ENCODE results near the gene EEF1AKMT4.

EEF1AKMT4 gene

DNA sequence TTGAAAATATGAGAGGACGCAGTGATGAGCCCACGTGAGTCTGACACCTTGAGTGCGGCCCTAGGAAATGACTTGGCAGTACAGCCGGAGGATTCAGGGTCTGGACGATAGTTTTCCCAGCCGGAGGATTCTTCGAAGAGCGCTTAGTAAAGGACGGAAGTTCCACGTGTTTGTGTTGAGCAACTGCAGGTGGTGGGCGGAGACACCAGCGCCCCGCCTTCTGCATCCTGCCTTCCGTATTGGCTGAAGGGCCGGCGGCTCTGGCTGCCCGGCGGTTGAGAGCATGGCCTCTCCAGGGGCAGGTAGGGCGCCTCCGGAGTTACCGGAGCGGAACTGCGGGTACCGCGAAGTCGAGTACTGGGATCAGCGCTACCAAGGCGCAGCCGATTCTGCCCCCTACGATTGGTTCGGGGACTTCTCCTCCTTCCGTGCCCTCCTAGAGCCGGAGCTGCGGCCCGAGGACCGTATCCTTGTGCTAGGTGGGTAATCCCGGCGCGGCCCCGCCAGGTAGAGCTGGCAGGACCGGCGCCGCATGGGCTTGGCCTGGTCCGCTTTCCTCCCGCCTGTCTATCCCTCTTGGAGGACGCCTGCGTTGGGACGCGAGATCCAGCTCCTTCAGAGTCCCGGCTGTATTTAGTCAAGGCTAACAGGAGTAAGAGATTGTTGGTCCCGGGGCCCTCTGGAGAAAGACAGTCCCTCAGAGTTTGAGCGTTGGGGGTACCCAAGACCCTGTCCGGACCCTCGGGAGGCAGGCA lies at the start of gene EEF1AKMT4:
Gene EEF1AKMT4 (plus strand): TSS at position 261 of the 755 bp plus-strand sequence. CDS start 23 bp downstream, at position 284.
- peak; percentile 99 for DNase-seq

- no peak for DNase-seq
These were observed 48.6 kb upstream of the EEF1AKMT4 start for GRCh38 chr3:184200825-184201224.

- no peak for DNase-seq
These were observed 45.9 kb upstream of the EEF1AKMT4 start for GRCh38 chr3:184203526-184203925.

- DNase-seq = no peak
These were observed 40.1 kb upstream of the EEF1AKMT4 start for GRCh38 chr3:184209146-184209923.

- no peak for DNase-seq
These were observed 38.2 kb upstream of the EEF1AKMT4 start for GRCh38 chr3:184211297-184211696.

- no peak for DNase-seq
These were observed 37.8 kb upstream of the EEF1AKMT4 start for GRCh38 chr3:184211718-184212117.

GRCh38 chr3:184218814-184219213 lies 30.7 kb upstream of the EEF1AKMT4 start:
- no peak for DNase-seq

- DNase-seq = no peak
These were observed 27.0 kb upstream of the EEF1AKMT4 start for GRCh38 chr3:184222521-184222920.

GRCh38 chr3:184223946-184224345 lies 25.5 kb upstream of the EEF1AKMT4 start:
- DNase-seq = no peak

- DNase-seq = peak; percentile 52
These were observed 22.0 kb upstream of the EEF1AKMT4 start for GRCh38 chr3:184227481-184227935.

DNA sequence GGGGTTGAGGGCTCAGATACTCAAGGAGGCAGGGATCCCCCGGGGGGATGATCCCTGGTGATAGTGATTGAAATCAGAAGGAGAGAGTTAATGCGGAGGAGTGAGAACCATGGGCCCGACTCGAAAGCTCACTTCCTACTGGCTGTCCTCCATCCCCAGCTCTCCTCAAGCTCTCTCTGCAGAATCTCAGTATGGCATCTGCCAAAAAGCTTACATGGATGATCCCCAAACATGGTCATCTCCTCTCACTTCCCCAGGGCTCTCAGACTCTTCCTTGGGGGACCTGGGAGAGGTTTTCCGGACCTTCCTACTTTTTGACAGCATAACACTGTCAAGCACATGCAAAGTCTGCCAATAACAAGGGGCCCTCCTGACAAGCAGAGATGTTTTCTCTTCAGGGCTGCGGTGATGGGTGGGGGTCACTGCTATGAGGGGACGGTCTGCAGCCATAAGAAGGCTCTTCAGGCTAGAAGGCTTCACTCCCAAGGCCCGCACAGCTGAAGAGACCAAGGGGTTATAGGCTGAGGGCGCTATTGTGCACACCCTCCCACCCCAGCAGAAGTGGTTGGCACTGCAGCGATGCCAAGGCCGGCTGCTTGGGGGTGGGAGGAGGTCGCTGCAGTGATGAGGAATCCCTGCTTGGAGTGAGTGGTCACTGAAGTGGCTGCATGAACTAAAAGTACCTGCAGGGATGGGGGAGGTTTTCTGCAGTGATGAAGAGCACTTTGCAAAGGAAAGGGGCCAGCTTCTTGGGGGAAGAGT lies 20.9 kb upstream of the EEF1AKMT4 start:
- no peak for DNase-seq

- DNase-seq = peak; percentile 79
These were observed 19.9 kb upstream of the EEF1AKMT4 start, which contains the start of gene VWA5B2 for GRCh38 chr3:184229394-184230080. TSS of gene VWA5B2 (plus strand) at chr3:184229585. CDS start at chr3:184230529, 944 bp downstream.

DNA sequence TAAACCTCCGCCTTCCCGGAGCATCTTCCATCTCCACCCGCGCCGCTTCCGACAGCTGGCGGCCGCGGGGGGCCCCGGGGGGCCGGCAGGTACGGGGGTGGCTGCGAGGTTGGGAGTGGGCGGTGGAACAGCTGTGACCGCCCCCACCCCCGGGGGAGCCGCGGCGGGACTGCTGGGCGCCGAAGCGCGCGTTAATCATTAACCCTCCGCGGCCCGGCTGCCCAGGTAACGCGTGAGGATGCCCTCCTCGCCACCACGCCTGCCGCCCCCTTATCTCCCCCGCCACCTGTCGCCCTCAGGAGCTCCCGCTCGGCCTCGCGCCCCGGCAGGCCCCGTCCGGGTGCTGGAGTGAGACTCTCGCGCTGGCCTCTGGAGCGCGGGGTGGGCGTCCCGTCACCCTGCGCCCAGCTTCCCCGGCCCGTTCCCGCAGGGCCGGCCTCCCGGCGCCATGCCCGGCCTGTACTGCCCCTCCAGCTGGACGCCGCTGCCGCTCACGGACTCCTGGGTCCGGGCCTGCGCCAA lies 19.3 kb upstream of the EEF1AKMT4 start:
- DNase-seq = peak; percentile 28

- peak; percentile 75 for DNase-seq
These were observed 18.6 kb upstream of the EEF1AKMT4 start for GRCh38 chr3:184230603-184231528.

DNA sequence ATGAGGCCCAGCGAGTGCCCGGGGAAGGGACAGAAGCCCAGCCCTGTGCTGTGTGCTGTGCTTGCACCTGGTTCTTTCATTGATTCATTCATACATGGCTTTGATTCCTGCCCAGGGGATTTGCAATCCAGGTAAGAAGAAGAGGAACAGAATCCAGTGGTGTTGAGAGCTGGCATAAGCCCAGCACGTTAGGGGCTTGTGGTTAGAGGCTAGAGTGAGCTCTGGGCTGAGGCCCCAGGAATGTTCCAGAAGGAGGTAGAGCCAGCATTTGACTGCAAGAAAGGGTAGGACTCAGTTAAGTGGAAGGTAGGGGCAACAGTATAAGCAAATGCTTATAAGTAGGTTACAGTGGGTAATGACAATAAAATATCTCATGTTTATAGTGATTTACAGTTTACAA lies 17.8 kb upstream of the EEF1AKMT4 start:
- no peak for DNase-seq

DNA sequence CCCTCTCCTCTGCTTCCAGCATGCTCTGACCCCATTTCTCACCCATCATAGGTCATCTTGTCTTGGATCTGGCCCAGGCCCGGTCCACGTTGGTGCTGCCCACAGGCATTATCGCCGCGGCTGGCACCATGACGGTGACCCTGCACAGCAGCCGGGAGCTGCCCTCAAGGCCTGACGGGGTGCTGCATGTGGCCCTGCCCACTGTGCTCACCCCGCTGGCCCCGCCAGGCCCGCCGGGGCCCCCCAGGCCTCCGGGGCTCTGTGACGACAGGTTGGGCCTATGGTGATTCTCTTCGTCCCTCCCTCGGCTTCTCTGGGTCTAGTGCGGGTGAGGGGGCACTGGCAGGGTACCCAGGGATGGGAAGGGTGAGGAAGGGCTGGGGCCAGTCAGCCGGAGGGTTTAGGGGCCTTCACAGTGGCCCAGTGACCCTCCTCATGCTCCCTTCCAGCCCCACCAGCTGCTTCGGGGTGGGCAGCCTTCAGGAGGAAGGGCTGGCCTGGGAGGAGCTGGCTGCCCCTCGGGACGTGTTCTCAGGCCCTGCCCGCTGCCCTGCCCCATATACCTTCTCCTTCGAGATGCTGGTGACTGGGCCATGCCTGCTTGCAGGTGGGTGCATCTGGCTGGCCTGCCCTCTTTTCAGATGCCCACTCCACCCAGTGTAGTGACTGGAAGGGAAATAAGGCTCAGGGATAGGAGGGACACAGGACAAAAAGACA lies 16.2 kb upstream of the EEF1AKMT4 start:
- DNase-seq = no peak

DNA sequence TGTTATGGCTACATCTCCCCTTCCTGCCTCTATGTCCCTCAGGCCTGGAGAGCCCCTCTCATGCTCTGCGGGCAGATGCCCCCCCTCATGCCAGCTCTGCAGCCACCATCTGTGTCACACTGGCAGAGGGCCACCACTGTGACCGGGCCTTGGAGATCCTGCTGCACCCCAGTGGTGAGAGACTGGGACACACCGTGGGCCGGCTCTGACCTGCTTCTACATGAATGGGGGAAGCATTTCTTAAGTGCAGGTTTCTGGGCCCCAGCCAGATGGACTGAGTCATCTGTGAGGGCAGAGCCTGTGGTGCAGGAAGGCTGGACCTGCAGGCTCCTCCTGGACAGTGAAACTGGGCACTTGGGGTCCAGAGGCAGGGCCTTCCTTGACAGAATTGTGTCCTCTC lies 15.2 kb upstream of the EEF1AKMT4 start:
- no peak for DNase-seq

DNA sequence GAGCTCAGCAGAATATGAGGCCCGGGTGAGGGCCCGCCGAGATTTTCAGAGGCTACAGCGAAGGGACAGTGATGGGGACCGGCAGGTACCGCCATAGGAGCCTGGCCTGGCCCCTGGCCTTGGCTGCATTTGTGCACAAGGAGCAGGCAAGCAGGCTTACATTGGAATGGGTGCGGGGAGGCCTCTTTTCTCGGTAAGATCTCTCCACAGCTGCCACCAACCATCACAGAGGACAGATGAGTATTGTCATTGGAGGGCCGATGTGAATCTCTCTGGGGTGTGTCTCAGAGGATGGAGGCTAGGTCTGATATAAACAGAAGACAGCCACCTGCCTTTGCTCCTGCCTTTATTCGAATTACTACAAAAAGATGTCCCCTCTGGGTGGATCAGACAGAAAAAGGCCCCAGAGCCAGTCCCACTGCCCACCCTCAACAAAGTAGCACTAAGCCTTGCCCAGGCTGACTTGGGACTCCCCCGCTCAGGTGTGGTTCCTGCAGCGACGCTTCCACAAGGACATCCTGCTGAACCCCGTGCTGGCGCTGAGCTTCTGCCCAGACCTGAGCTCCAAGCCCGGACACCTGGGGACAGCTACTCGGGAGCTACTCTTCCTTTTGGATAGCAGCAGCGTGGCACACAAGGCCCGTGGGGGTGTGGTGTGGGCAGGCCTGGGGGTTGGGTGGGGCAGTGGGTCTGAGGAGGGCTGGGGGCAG lies 14.6 kb upstream of the EEF1AKMT4 start:
- DNase-seq = no peak

GRCh38 chr3:184235381-184236032 lies 14.0 kb upstream of the EEF1AKMT4 start:
- DNase-seq = no peak

Measured in NCI-H1105 (cell line).